Measurements from ENCODE around the gene GSTA4. TPM values are rescaled to one million over a fixed set of nuclear protein-coding genes. Genes with fewer than 3 reads are reported as not detected.

GSTA4 gene
- polyA plus RNA-seq, 1 donor (not counting 4 experiments of a cell fraction or from before 2014, with no cell fraction given): 40.2 TPM

DNA sequence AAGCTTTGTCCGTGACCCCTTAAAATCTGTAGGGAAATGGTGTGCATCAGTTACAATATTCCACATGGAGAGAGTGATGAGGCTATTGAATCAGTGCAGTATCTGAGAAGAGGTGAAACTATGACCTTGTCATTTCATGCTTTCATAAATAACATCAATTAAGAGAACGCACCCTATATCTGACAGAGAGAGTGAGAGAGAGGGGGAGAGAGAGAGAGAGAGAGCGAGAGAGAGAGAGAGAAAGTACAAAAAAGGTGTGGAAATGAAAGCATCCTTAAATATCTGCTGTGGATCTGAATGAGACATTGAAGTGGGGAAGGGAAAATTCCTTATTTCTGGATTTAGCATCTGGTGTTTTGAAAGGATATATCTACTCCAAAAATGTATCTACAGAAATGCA is 12.4 kb downstream of the GSTA4 start:
- no peak for DNase-seq (ENCODE audit: low read depth, low spot score)
- no peaks in the 10 kb centered on the region for H3K9me3 ChIP-seq (ENCODE audit: control insufficient read depth, low read depth, low read length)
- H3K27me3 ChIP-seq (ENCODE audit: control insufficient read depth, extremely low read depth, insufficient read depth, low read length): no peaks in the 10 kb centered on the region

DNA sequence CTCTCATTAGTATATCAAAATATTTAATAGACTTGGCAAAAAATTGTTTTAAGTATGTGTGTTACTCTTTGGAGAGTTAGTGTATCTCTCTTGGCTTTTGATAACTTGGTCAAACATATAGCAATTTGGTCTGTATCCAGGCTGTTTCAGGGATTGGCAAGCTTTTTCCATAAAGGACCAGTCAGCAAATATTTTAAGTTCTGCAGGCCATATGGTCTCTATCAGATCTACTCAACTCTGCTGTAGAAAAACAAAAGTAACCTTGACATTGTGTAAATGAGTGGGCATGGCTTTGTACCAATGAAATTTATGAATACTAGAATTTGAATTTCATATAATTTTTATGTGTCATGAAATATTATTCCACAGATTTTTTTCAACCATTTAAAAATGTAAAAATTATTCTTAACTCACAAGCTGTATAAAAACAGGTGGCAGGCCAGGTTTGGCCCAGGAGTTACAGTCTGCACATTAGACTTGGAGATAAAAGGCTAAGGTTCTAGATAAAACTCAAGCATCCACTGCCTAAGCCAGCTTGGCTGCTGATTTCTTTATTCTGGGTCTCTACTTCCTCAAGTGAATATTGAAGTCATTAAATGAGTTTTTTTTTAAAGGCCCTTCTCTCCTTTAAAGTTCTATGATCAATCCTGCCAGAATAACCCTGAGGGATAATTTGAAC is 13.7 kb downstream of the GSTA4 start:
- no peak overlapping the region for H3K27ac ChIP-seq (ENCODE audit: control insufficient read depth, insufficient read depth, low read length)
- peaks cover 5 to 7% of the 10 kb centered on the region in 2 experiments for H3K36me3 ChIP-seq (ENCODE audit: control insufficient read depth in 2 of 2, extremely low read depth in 1 of 2, insufficient read depth in 2 of 2, low read length in 2 of 2)
- FAIRE-seq (no peak), DNase-seq (ENCODE audit: low read depth, low spot score) (no peak)
- no peak overlapping the region for H3K4me2 ChIP-seq (ENCODE audit: control insufficient read depth, extremely low read depth, insufficient read depth, low read depth, low read length)
- H3K9me3 ChIP-seq (ENCODE audit: control insufficient read depth, low read depth, low read length): no peaks in the 10 kb centered on the region
- no peaks in the 10 kb centered on the region for H3K27me3 ChIP-seq (ENCODE audit: control insufficient read depth, extremely low read depth, insufficient read depth, low read length)
- no peaks in the 10 kb centered on the region for H3K9me1 ChIP-seq (ENCODE audit: control insufficient read depth, extremely low read depth, insufficient read depth, low read length)
- no peaks in the 10 kb centered on the region for H3K79me2 ChIP-seq (ENCODE audit: control insufficient read depth, insufficient read depth, low read length)
- dilution Hi-C loops (cut with MboI; ENCODE audit: extremely low pct_ligation_motif_present, low sequenced_read_pairs): no loop called here
- H2AFZ ChIP-seq (ENCODE audit: control insufficient read depth, low read length): no peak overlapping the region
- TF ChIP-seq, protein P1, sequence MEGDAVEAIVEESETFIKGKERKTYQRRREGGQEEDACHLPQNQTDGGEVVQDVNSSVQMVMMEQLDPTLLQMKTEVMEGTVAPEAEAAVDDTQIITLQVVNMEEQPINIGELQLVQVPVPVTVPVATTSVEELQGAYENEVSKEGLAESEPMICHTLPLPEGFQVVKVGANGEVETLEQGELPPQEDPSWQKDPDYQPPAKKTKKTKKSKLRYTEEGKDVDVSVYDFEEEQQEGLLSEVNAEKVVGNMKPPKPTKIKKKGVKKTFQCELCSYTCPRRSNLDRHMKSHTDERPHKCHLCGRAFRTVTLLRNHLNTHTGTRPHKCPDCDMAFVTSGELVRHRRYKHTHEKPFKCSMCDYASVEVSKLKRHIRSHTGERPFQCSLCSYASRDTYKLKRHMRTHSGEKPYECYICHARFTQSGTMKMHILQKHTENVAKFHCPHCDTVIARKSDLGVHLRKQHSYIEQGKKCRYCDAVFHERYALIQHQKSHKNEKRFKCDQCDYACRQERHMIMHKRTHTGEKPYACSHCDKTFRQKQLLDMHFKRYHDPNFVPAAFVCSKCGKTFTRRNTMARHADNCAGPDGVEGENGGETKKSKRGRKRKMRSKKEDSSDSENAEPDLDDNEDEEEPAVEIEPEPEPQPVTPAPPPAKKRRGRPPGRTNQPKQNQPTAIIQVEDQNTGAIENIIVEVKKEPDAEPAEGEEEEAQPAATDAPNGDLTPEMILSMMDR (optimal IDR thresholded peaks at IDR 0.05 in 1 of 3, IDR thresholded peaks at IDR 0.05 in 1 of 3, conservative IDR thresholded peaks at IDR 0.05 in 1 of 3; ENCODE audit: extremely low read depth in 1 of 3, insufficient read depth in 2 of 3, low read length in 3 of 3): no peak
- TF ChIP-seq EZH2 (IDR thresholded peaks at IDR 0.05; ENCODE audit: low read length): no peak
- no peak overlapping the region for H3K4me3 ChIP-seq (ENCODE audit: control insufficient read depth in 2 of 3, extremely low read depth in 1 of 3, insufficient read depth in 2 of 3, low read depth in 1 of 3, low read length in 3 of 3)
- no peak overlapping the region for H3K9ac ChIP-seq (ENCODE audit: control insufficient read depth, extremely low read depth, insufficient read depth, low read length)
- no peaks in the 10 kb centered on the region for H3K4me1 ChIP-seq (ENCODE audit: control insufficient read depth, extremely low read depth, insufficient read depth, low read length)
- H4K20me1 ChIP-seq (ENCODE audit: control insufficient read depth, extremely low read depth, insufficient read depth, low read length): no peaks in the 10 kb centered on the region

More for the DNA sequence above, 12.4 kb downstream of the GSTA4 start:
- Histone ChIP-seq H3K4me3 (ENCODE audit: control insufficient read depth in 2 of 3, extremely low read depth in 1 of 3, insufficient read depth in 2 of 3, low read depth in 1 of 3, low read length in 3 of 3) (no peak overlapping the region), H3K79me2 (ENCODE audit: control insufficient read depth, insufficient read depth, low read length) (no peaks in the 10 kb centered on the region), H3K4me2 (ENCODE audit: control insufficient read depth, extremely low read depth, insufficient read depth, low read depth, low read length) (no peak overlapping the region), H3K9me1 (ENCODE audit: control insufficient read depth, extremely low read depth, insufficient read depth, low read length) (no peaks in the 10 kb centered on the region), H4K20me1 (ENCODE audit: control insufficient read depth, extremely low read depth, insufficient read depth, low read length) (no peaks in the 10 kb centered on the region), H3K9ac (ENCODE audit: control insufficient read depth, extremely low read depth, insufficient read depth, low read length) (no peak overlapping the region), H3K27ac (ENCODE audit: control insufficient read depth, insufficient read depth, low read length) (no peak overlapping the region), H3K4me1 (ENCODE audit: control insufficient read depth, extremely low read depth, insufficient read depth, low read length) (no peaks in the 10 kb centered on the region), H2AFZ (ENCODE audit: control insufficient read depth, low read length) (no peak overlapping the region), H3K36me3 (ENCODE audit: control insufficient read depth in 2 of 2, extremely low read depth in 1 of 2, insufficient read depth in 2 of 2, low read length in 2 of 2) (peaks cover 5 to 9% of the 10 kb centered on the region in 2 experiments)
- dilution Hi-C loops (cut with MboI; ENCODE audit: extremely low pct_ligation_motif_present, low sequenced_read_pairs): no loop called here
- TF ChIP-seq EZH2 (IDR thresholded peaks at IDR 0.05; ENCODE audit: low read length): no peak
- TF ChIP-seq, protein P1 (optimal IDR thresholded peaks at IDR 0.05 in 1 of 3, IDR thresholded peaks at IDR 0.05 in 1 of 3, conservative IDR thresholded peaks at IDR 0.05 in 1 of 3; ENCODE audit: extremely low read depth in 1 of 3, insufficient read depth in 2 of 3, low read length in 3 of 3): no peak
- no peak for FAIRE-seq

All from keratinocyte (primary cell).